Activated naive CD8-positive, alpha-beta T cell (primary cell): Measurements from ENCODE around the gene CHRNA3.
"Not testable (repeated sequence)": the region's sequence is repeated elsewhere in the genome, so short reads cannot be mapped to it uniquely, and the experiment has no call there.

Source experiments
- H3K27ac Mint-ChIP-seq: one replicate; pipeline ENCODE4 v1.8.0; 2021; ENCODE audit warnings: mixed read lengths
- H3K27me3 Mint-ChIP-seq: one replicate; pipeline ENCODE4 v1.8.0; 2021; ENCODE audit warnings: mixed read lengths
- H3K36me3 Mint-ChIP-seq: one replicate; pipeline ENCODE4 v1.8.0; 2021; ENCODE audit warnings: mixed read lengths
- H3K4me1 Mint-ChIP-seq: one replicate; pipeline ENCODE4 v1.8.0; 2021; ENCODE audit warnings: low read depth, mixed read lengths
- H3K4me3 Mint-ChIP-seq: one replicate; pipeline ENCODE4 v1.8.0; 2021; ENCODE audit warnings: mild to moderate bottlenecking, mixed read lengths
- H3K9me3 Mint-ChIP-seq: one replicate; pipeline ENCODE4 v1.8.0; 2021; ENCODE audit warnings: low read depth, mixed read lengths

Gene CHRNA3

DNA sequence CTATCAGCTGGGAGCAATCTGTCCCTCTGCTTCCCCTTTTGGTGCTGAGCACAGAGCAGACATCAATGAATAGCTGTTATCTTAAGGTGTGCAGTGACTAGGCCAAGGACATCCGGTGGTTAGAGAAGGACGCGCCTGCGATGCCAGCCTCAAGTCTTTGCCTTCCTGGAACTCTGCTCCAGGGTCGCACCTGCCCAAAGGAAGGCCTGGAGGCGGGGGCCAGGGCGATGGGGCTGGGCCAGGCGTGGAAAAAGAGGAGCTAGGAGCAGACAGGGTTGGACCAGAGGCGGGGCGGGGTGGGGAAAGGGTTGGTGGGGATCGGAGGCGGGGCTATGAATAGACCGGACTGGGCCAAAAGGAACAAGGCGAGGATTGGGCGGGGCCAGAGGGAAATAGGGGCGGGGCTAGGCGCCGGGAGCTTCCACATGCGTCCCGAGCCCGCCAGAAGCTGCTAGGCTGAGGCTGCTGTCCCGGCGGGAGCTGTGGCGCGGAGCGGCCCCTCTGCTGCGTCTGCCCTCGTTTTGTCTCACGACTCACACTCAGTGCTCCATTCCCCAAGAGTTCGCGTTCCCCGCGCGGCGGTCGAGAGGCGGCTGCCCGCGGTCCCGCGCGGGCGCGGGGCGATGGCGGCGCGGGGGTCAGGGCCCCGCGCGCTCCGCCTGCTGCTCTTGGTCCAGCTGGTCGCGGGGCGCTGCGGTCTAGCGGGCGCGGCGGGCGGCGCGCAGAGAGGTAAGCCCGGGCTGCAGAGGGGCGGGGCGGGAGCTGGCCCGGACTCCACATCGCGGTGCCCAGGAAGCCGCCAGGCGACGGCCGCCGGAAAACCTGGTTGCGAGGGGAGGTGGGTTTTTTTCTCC lies 55.5 kb downstream of the CHRNA3 start, which contains the start of gene CHRNA5:
CHRNA5 (plus strand) TSS at position 424 of the 854 bp plus-strand sequence; CDS start at position 624, 200 bp downstream.
- Mint-ChIP-seq H3K9me3 (no peaks in the 10 kb centered on the region), H3K36me3 (peaks cover 4% of the 10 kb centered on the region), H3K27me3 (peaks cover 17% of the 10 kb centered on the region), H3K27ac (peak within 1 kb of the TSS; percentile 43), H3K4me3 (peak within 1 kb of the TSS; percentile 86), H3K4me1 (peaks cover 27% of the 10 kb centered on the region)

DNA sequence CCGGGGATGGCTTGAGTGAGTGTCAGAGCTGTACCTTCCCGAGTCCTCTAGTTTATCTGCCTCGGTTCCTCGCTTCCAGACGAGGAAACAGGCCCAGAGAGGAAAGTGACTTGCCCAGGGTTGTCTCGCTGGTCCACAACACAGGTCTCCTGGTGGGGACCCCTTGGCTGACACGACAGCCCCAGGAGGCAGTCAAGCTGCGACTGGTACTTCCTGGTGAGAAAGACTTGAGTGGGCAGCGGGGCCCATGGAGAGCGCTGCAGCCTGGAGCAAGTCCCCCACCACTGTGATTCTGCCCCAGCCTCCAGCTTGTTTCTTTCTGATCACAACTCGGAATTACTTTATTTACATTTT lies 56.1 kb downstream of the CHRNA3 start:
- Mint-ChIP-seq H3K4me3 (peak overlapping the region; percentile 80), H3K9me3 (no peaks in the 10 kb centered on the region), H3K4me1 (peaks cover 27% of the 10 kb centered on the region), H3K27me3 (peaks cover 17% of the 10 kb centered on the region), H3K27ac (no peak overlapping the region), H3K36me3 (peaks cover 4% of the 10 kb centered on the region)

DNA sequence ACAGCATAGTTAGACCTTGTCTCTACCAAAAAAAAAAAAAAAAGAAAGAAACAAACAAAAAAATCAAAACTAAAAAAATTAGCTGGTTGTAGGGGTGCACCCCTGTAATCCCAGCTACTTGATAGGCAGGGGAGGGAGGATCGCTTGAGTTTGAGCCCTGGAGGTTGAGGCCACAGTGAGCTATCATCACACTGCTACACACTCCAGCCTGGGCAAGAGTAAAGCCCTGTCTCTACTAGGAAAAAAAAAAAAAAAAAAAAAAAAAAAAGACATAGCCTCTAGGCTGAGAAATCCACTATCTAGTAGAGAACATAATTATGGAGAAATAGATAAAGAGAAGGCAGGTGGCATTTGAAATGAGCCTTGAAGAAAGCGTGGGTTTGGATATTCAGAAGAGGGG lies 57.7 kb downstream of the CHRNA3 start:
- peaks cover 25% of the 10 kb centered on the region for H3K4me1 Mint-ChIP-seq
- peaks cover 21% of the 10 kb centered on the region for H3K27me3 Mint-ChIP-seq
- peak overlapping the region; percentile 17 for H3K27ac Mint-ChIP-seq
- H3K9me3 Mint-ChIP-seq = no peaks in the 10 kb centered on the region
- peaks cover 4% of the 10 kb centered on the region for H3K36me3 Mint-ChIP-seq
- peak overlapping the region; percentile 9 for H3K4me3 Mint-ChIP-seq

DNA sequence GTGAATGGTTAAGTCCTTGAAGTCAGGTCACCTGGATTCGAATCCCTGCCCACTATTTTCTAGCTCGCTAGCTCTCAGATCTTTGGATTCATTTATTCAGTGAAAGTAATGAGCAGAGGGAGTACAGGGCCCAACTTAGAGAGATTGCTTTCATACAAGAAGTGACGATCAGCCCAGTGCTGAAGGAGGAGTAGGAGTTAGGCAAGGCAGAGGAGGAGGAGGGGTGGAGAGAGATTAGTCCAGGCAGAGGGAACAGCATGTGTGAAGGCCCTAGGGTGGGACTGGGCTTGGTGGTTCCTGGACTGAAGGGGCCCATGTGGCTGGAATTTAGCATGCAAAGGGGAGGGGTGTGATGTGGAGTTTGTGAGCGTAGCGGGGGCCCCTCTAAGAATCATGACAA lies 59.3 kb downstream of the CHRNA3 start:
- Mint-ChIP-seq H3K36me3 (peaks cover 2% of the 10 kb centered on the region), H3K27ac (no peak overlapping the region), H3K4me1 (peaks cover 18% of the 10 kb centered on the region), H3K4me3 (no peak overlapping the region), H3K9me3 (no peaks in the 10 kb centered on the region), H3K27me3 (peaks cover 12% of the 10 kb centered on the region)

DNA sequence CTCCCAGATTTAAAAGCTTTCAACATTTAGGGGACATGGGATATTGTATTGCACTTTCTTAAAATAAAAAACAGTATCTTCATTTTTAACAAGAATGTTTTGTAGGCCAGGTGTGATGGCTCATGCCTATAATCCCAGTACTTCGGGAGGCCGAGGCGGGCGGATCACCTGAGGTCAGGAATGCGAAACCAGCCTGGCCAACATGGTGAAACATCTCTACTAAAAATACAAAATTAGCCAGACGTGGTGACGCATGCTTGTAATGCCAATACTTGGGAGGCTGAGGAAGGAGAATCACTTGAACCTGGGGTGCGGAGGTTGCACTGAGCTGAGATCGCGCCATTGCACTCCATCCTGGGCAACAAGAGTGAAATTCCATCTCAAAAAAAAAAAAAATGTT lies 60.6 kb downstream of the CHRNA3 start:
- H3K9me3 Mint-ChIP-seq, H3K27ac Mint-ChIP-seq, H3K36me3 Mint-ChIP-seq, H3K27me3 Mint-ChIP-seq, H3K4me3 Mint-ChIP-seq: not testable (repeated sequence)
- H3K4me1 Mint-ChIP-seq = peaks cover 11% of the 10 kb centered on the region

DNA sequence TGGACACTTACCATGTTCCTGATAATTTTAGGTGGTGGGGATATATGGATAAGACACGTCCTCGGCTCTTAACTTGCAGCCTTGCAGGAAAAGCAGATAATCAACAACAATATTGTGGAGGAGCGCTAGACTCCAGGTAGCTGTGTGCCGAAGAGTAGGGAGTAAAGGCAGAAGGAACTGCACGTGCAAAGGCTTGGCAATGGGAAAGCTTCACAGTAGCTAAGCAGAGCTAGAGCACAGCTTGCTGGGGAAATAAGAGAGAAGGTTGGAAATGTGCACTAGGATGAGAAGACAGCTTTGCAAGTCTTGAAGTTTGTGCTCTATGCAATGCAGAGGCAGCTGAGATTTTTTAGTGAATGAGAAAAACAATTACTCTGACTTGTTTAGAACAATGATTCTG lies 68.2 kb downstream of the CHRNA3 start:
- peaks cover 9% of the 10 kb centered on the region for H3K36me3 Mint-ChIP-seq
- no peak overlapping the region for H3K27ac Mint-ChIP-seq
- H3K4me3 Mint-ChIP-seq = no peak overlapping the region
- H3K9me3 Mint-ChIP-seq = no peaks in the 10 kb centered on the region
- H3K4me1 Mint-ChIP-seq = no peaks in the 10 kb centered on the region
- H3K27me3 Mint-ChIP-seq = no peaks in the 10 kb centered on the region

DNA sequence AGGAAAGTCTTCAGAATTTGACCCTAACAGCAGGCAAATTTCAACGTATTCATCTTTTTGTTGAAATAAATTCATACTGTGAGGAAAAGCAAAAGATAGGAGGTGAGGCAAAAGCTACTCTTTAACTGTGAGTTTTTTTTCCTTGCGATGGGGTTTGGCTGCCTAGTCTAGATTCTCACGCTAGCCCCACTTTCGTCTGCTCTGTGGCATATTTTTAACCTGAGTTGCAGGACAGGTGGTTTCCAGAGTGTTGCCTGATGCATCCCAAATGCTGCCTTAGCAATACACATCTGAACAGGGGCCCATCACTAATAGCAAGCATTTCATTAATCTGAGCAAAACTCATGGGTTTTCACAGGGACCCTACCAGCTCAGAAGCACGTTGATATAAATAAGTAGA lies 68.9 kb downstream of the CHRNA3 start:
- no peak overlapping the region for H3K27ac Mint-ChIP-seq
- no peaks in the 10 kb centered on the region for H3K9me3 Mint-ChIP-seq
- H3K4me3 Mint-ChIP-seq = no peak overlapping the region
- H3K36me3 Mint-ChIP-seq = peaks cover 9% of the 10 kb centered on the region
- H3K4me1 Mint-ChIP-seq = no peaks in the 10 kb centered on the region
- no peaks in the 10 kb centered on the region for H3K27me3 Mint-ChIP-seq

DNA sequence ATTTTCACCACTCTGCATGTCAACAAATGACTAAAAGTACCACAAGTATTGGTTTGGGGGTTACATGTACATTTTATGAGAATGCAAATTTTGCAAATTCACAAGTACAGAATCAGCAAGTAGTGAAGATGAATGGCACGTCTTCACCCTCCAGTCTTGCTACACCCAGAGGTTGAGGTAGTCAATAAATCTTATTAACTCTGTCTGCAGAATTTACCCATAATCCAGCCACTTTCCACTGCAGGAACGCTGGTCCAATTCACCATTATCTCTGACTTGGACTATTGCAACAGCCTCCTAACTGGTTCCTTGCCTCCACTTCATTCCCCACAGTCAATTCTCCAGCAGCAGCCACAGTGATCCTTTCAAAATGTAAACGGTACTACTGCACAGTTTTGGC lies 70.0 kb downstream of the CHRNA3 start:
- Mint-ChIP-seq H3K4me3 (no peak overlapping the region), H3K4me1 (peaks cover 2% of the 10 kb centered on the region), H3K9me3 (no peaks in the 10 kb centered on the region), H3K27ac (no peak overlapping the region), H3K36me3 (peaks cover 9% of the 10 kb centered on the region), H3K27me3 (no peaks in the 10 kb centered on the region)

DNA sequence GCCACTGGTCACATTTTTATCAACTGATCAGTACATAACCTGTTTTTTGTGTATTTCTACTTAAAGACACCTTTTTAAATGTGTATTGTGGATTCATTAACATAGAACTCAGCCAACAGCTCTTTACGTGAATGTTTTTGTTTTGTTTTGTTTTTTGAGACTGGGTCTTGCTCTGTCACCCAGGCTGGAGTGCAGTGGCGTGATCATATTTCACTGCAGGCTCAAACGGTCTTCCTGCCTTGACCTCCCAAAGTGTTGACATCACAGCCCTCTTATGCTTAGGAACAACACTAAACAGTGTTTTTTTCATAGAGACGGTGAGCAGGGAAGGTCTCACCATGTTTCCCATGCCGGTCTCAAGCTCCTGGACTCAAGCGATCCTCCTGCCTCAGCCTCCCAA lies 70.6 kb downstream of the CHRNA3 start:
- Mint-ChIP-seq H3K36me3 (peaks cover 14% of the 10 kb centered on the region), H3K27me3 (no peaks in the 10 kb centered on the region), H3K27ac (no peak overlapping the region), H3K9me3 (no peaks in the 10 kb centered on the region), H3K4me3 (no peak overlapping the region), H3K4me1 (peaks cover 3% of the 10 kb centered on the region)
